Spleen (tissue), 7 donors: ENCODE results near the gene ARTN.

Experiments
- CTCF ChIP-seq, 11 experiments: fragments of 200-600 bp in 7 of 11; fragments of 450-650 bp in 4 of 11; sonication (generic) in 4 of 11; IDR thresholded peaks in 8 of 11; conservative IDR thresholded peaks in 3 of 11; 1 replicate in 7 of 11; 2 replicates in 4 of 11; pipeline versions ENCODE4 v1.4.0 to v1.8.0; 2016 to 2021; ENCODE audit warnings: antibody characterized with exemption in 11 of 11, inconsistent platforms in 4 of 11, mild to moderate bottlenecking in 1 of 11
- POLR2A ChIP-seq, 3 donors: fragments of 450-650 bp; IDR thresholded peaks; one replicate each; pipeline ENCODE4 v1.5.1; 2017; ENCODE audit warnings: antibody characterized with exemption in 3 of 3, mild to moderate bottlenecking in 1 of 3
- donor health status: DM: no; HTN: no; CAD: no; lungs with moderate emphysema.
- donor health status: DM: no; HTN: no; CAD: no.
- donor health status: DM: no; HTN: no; CAD: no.

GRCh38 chr1:43960798-43961197, 27.2 kb downstream of the ARTN start:
- TF ChIP-seq POLR2A (IDR thresholded peaks at IDR 0.05) (no peak), CTCF (IDR thresholded peaks at IDR 0.05 in 8 of 11, conservative IDR thresholded peaks at IDR 0.05 in 3 of 11) (no peak)
